IMR-90 (cell line): ENCODE data around the gene VMAC.

ENCODE experiments used
- BHLHE40 ChIP-seq: fragments of 150-350 bp; IDR thresholded peaks from 2 replicates; pipeline ENCODE4 v1.6.1; 2016; ENCODE audit warnings: mild to moderate bottlenecking, low read depth, low read length
- CEBPB ChIP-seq: IDR thresholded peaks from 2 replicates; pipeline ENCODE4 v1.6.1; 2012; ENCODE audit warnings: low read depth, low read length, improper control_type of control experiment
- CHD1 ChIP-seq: IDR thresholded peaks from 2 replicates; pipeline ENCODE4 v1.6.1; 2012; ENCODE audit warnings: low read depth, low read length, improper control_type of control experiment
- CTCF ChIP-seq: conservative IDR thresholded peaks from 2 replicates; pipeline ENCODE4 v1.5.1; 2012; ENCODE audit warnings: mild to moderate bottlenecking, low read depth, low read length, improper control_type of control experiment
- FOS ChIP-seq: fragments of 150-350 bp; IDR thresholded peaks from 2 replicates; pipeline ENCODE4 v1.6.1; 2016; ENCODE audit warnings: low read depth, low read length
- POLR2A ChIP-seq: IDR thresholded peaks from 2 replicates; pipeline ENCODE4 v1.6.1; 2012; ENCODE audit warnings: mild to moderate bottlenecking, low read depth, low read length
- RAD21 ChIP-seq: IDR thresholded peaks from 2 replicates; pipeline ENCODE4 v1.6.1; 2012; ENCODE audit warnings: low read length, improper control_type of control experiment
- RCOR1 ChIP-seq: IDR thresholded peaks from 2 replicates; pipeline ENCODE4 v1.6.1; 2012; ENCODE audit warnings: mild to moderate bottlenecking, low read length, improper control_type of control experiment; ENCODE audit not compliant: insufficient replicate concordance
- RFX5 ChIP-seq: IDR thresholded peaks from 2 replicates; pipeline ENCODE4 v1.8.0; 2012; ENCODE audit warnings: low read depth, mild to moderate bottlenecking, low read length, moderate library complexity

GRCh38 chr19:5864725-5865486 lies 39.8 kb upstream of the VMAC start:
- TF ChIP-seq RFX5 (no peak), POLR2A (no peak), CTCF (0 out of 2 replicates have a peak, but pooled peaks have one; percentile 3), RAD21 (no peak), FOS (no peak), BHLHE40 (no peak), CHD1 (no peak), RCOR1 (no peak), CEBPB (no peak)
